ENCODE results near the gene UNC13C.

UNC13C gene

DNA sequence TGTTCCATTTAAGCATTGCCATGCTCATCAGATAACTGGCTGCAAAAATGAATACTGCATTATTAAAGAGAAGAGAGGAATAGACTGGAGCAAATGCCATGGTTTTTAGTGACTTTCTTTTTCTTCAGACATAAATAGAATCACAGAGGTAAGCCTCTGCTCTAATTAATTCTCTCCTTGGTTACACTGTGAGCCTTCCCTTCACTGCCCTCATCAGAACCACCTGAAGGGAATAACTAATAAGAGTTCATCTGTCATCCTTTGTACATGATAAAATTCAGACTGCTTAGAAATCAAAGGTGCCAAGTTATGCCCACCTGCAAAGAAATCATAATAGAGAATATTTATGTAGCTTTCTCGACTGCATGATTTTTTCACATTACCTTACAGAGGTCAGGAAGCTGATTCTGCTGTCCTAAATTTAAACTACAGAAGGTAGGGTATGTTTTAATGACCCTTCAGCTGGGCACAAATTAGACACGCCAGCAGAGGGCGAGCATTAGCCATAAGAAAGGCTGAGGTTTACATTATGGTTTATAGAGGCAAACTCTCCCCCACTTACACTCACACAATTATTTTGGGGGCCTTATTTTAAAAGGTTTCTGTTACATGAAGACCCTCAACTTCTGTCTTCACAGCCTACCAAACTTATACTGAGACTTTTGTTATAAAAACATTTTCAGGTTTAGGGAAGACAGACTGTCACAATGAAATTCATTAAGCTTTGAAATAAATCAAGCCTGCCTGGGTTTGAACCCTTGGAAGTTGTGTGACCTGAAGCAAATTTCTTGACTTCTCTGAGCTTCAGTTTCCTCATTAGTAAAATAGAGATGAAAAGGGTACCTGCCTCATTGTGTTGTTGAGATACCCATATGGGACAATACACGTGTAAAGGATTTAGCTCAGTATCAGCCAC is 15.3 kb upstream of the UNC13C start:
- peak; percentile 34; the same call in 1 of the 2 replicates for TF ChIP-seq RAD21 (IDR thresholded peaks at IDR 0.05; ENCODE audit: low read depth)
- TF ChIP-seq TAF1 (IDR thresholded peaks at IDR 0.05; ENCODE audit: low read depth): no peak
- no peak for TF ChIP-seq REST (IDR thresholded peaks at IDR 0.05; ENCODE audit: low read depth)

- no peak for TF ChIP-seq EP300 (IDR thresholded peaks at IDR 0.05; ENCODE audit: borderline replicate concordance)
- no peak for TF ChIP-seq REST (IDR thresholded peaks at IDR 0.05; ENCODE audit: low read depth)
These were observed 14.4 kb upstream of the UNC13C start for GRCh38 chr15:53963801-53964200.

DNA sequence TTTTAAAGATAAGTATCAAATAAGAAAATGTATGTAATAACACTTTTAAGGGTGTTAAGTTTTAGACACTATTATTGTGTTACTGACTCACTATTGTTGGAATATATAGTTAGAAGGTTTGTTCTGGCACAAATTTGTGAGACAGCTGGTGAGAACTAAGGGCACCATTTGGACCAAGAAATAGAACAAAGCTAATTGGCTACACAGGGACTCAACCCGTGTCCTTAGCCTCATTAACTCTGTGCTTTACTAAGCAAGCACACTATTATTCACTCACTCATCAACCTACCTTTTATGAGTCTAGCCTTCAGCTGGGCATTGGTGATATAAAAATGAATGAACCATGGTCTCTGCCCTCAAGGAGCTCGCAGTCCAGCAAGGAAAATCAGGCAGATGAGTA is 4.1 kb upstream of the UNC13C start:
- TF ChIP-seq TEAD4 (IDR thresholded peaks at IDR 0.05): no peak
- no peak for TF ChIP-seq TAF1 (IDR thresholded peaks at IDR 0.05; ENCODE audit: low read depth)
- TF ChIP-seq CREB1 (IDR thresholded peaks at IDR 0.05; ENCODE audit: low read depth): no peak

DNA sequence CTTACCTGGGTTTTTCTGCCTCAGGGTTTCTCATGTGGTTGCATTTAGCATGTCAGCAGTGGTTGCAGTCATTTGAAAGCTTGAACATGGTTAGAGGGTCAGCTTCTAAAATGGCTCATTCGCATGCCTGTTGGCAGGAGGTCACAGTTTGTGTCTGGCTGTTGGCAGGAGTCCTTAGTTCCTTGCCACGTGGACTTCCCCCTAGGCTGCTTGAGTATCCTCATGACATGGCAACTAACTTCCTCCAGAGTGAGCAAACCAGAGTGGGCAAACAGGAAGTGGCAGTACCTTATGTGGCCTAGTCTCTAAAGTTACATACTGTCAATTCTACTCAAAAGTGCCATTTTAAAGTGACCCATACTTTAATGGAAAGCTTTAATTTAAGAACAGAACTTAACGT is 3.4 kb upstream of the UNC13C start:
- no peak for TF ChIP-seq CREB1 (IDR thresholded peaks at IDR 0.05; ENCODE audit: low read depth)
- TF ChIP-seq, protein P1, sequence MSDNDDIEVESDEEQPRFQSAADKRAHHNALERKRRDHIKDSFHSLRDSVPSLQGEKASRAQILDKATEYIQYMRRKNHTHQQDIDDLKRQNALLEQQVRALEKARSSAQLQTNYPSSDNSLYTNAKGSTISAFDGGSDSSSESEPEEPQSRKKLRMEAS (IDR thresholded peaks at IDR 0.05): no peak
- no peak for TF ChIP-seq CEBPB (IDR thresholded peaks at IDR 0.05)
- TF ChIP-seq YY1 (IDR thresholded peaks at IDR 0.05; ENCODE audit: low read depth): no peak
- TF ChIP-seq TEAD4 (IDR thresholded peaks at IDR 0.05): no peak
- TF ChIP-seq, protein P2, sequence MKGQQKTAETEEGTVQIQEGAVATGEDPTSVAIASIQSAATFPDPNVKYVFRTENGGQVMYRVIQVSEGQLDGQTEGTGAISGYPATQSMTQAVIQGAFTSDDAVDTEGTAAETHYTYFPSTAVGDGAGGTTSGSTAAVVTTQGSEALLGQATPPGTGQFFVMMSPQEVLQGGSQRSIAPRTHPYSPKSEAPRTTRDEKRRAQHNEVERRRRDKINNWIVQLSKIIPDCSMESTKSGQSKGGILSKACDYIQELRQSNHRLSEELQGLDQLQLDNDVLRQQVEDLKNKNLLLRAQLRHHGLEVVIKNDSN (IDR thresholded peaks at IDR 0.05): no peak
- TF ChIP-seq ZBTB7A (IDR thresholded peaks at IDR 0.05; ENCODE audit: low read depth): no peak
- TF ChIP-seq EGR1 (IDR thresholded peaks at IDR 0.05): no peak
- TF ChIP-seq REST (IDR thresholded peaks at IDR 0.05; ENCODE audit: low read depth): no peak
- no peak for TF ChIP-seq RAD21 (IDR thresholded peaks at IDR 0.05; ENCODE audit: low read depth)

GRCh38 chr15:53976844-53977392 is 1.3 kb upstream of the UNC13C start:
- TF ChIP-seq NFIC (IDR thresholded peaks at IDR 0.05): no peak
- TF ChIP-seq CEBPB (IDR thresholded peaks at IDR 0.05): no peak
- no peak for TF ChIP-seq CREB1 (IDR thresholded peaks at IDR 0.05; ENCODE audit: low read depth)
- TF ChIP-seq TEAD4 (IDR thresholded peaks at IDR 0.05): no peak
- no peak for TF ChIP-seq FOXM1 (IDR thresholded peaks at IDR 0.05; ENCODE audit: borderline replicate concordance, low read depth)
- no peak for TF ChIP-seq TCF12 (IDR thresholded peaks at IDR 0.05; ENCODE audit: low read depth)
- no peak for TF ChIP-seq REST (IDR thresholded peaks at IDR 0.05; ENCODE audit: low read depth)
- no peak for TF ChIP-seq RAD21 (IDR thresholded peaks at IDR 0.05; ENCODE audit: low read depth)
- no peak for TF ChIP-seq ZBTB7A (IDR thresholded peaks at IDR 0.05; ENCODE audit: low read depth)
- TF ChIP-seq TAF1 (IDR thresholded peaks at IDR 0.05; ENCODE audit: low read depth): no peak
- TF ChIP-seq, protein P1 (IDR thresholded peaks at IDR 0.05): no peak
- no peak for TF ChIP-seq YY1 (IDR thresholded peaks at IDR 0.05; ENCODE audit: low read depth)
- TF ChIP-seq, protein P2 (IDR thresholded peaks at IDR 0.05): no peak
- TF ChIP-seq EP300 (IDR thresholded peaks at IDR 0.05; ENCODE audit: borderline replicate concordance): no peak
- TF ChIP-seq EGR1 (IDR thresholded peaks at IDR 0.05): no peak

All from Ishikawa (cell line).